Stimulated activated memory B cell treated with anti-CD40 and anti-IgM and Interleukin-4, amounts not matched to agents 10 μg/mL and 1 μg/mL and 100 μg/mL, for 72 hours (primary cell): ENCODE data around the gene ZBTB48.
A peak's percentile ranks its signal among the peaks of the same experiment; 100 is the strongest.
"Not testable (repeated sequence)": the region's sequence is repeated elsewhere in the genome, so short reads cannot be mapped to it uniquely, and the experiment has no call there.

Source experiments
- ATAC-seq: fragments of 150-1000 bp; cut with Tn5 transposase; 2 replicates; pipeline ENCODE4 v1.10.0; 2021
- H3K27ac Mint-ChIP-seq: one replicate; pipeline ENCODE4 v1.8.0; 2022; ENCODE audit warnings: mild to moderate bottlenecking, mixed read lengths
- H3K27me3 Mint-ChIP-seq: one replicate; pipeline ENCODE4 v1.8.0; 2022; ENCODE audit warnings: mixed read lengths
- H3K36me3 Mint-ChIP-seq: one replicate; pipeline ENCODE4 v1.8.0; 2022; ENCODE audit warnings: mixed read lengths
- H3K4me1 Mint-ChIP-seq: one replicate; pipeline ENCODE4 v1.8.0; 2022; ENCODE audit warnings: mixed read lengths
- H3K4me3 Mint-ChIP-seq: one replicate; pipeline ENCODE4 v1.8.0; 2022; ENCODE audit warnings: mild to moderate bottlenecking, moderate library complexity, mixed read lengths
- H3K9me3 Mint-ChIP-seq: one replicate; pipeline ENCODE4 v1.8.0; 2022; ENCODE audit warnings: mixed read lengths

The ZBTB48 gene

GRCh38 chr1:6557597-6557996 lies 22.2 kb upstream of the ZBTB48 start:
- no peak for ATAC-seq
- Mint-ChIP-seq H3K9me3 (no peaks in the 10 kb centered on the region), H3K36me3 (no peaks in the 10 kb centered on the region), H3K4me1 (peaks cover 19% of the 10 kb centered on the region), H3K27me3 (no peaks in the 10 kb centered on the region), H3K27ac (no peak overlapping the region), H3K4me3 (no peak overlapping the region)

DNA sequence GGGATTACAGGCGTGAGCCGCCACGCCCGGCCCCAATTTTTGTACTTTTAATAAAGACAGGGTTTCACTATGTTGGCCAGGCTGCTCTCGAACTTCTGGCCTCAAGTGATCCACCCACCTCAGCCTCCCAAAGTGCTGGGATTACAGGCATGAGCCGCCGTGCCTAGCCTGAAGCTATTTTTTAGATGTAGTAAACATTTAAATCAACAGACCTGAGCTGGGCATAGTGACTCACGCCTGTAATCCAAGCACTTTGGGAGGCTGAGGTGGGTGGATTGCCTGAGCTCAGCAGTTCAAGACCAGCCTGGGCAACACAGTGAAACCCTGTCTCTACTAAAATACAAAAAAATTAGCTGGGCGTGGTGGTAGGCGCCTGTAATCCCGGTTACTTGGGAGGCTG lies 20.6 kb upstream of the ZBTB48 start:
- H3K36me3 Mint-ChIP-seq, H3K4me3 Mint-ChIP-seq, H3K27me3 Mint-ChIP-seq, H3K9me3 Mint-ChIP-seq, ATAC-seq, H3K27ac Mint-ChIP-seq: not testable (repeated sequence)
- H3K4me1 Mint-ChIP-seq: peaks cover 12% of the 10 kb centered on the region

DNA sequence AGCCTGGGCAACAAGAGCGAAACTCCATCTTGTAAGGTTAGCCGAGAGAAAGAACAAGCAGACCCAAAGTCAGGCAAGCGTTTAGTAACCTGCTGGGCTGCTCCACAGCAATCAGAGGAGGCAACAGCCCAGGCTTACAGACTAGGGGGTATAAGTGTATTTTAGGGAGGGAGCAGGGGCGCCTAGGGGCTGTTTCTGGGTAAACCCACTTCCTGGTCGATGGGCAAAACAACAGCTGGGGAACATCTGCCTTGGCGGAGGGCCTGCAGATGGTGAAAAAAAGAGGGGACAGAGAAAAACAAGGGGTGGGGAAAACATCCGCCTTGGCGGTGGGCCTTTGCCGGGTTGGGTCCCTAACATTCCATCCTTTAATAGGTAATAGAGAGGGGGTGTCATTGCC lies 19.5 kb upstream of the ZBTB48 start:
- no peak overlapping the region for H3K27ac Mint-ChIP-seq
- no peak overlapping the region for H3K4me3 Mint-ChIP-seq
- peaks cover 4% of the 10 kb centered on the region for H3K4me1 Mint-ChIP-seq
- ATAC-seq: no peak
- H3K9me3 Mint-ChIP-seq: no peaks in the 10 kb centered on the region
- no peaks in the 10 kb centered on the region for H3K36me3 Mint-ChIP-seq
- H3K27me3 Mint-ChIP-seq: no peaks in the 10 kb centered on the region

GRCh38 chr1:6569033-6569432 lies 10.8 kb upstream of the ZBTB48 start:
- Mint-ChIP-seq H3K4me1 (peaks cover 6% of the 10 kb centered on the region), H3K4me3 (no peak overlapping the region), H3K27me3 (peaks cover 15% of the 10 kb centered on the region), H3K36me3 (no peaks in the 10 kb centered on the region), H3K9me3 (peaks cover 5% of the 10 kb centered on the region), H3K27ac (no peak overlapping the region)
- no peak for ATAC-seq

DNA sequence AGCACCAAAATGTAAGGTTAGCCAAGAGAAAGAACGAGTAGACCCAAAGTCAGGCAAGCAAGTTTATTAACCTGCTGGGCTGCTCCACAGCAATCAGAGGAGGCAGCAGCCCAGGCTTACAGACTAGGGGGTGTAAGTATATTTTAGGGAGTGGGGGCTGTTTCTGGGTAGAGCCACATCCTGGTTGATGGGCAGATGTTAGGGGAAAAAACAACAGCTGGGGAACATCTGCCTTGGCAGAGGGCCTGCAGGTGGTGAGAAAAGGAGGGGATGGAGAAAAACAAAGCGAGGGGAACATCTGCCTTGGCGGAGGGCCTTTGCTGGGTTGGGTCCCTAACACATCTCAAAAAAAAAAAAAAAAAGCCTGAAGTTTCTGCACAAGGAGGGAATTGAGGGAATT lies 9.7 kb upstream of the ZBTB48 start:
- H3K27ac Mint-ChIP-seq: no peak overlapping the region
- peaks cover 6% of the 10 kb centered on the region for H3K4me1 Mint-ChIP-seq
- H3K4me3 Mint-ChIP-seq: no peak overlapping the region
- no peak for ATAC-seq
- H3K27me3 Mint-ChIP-seq: peaks cover 15% of the 10 kb centered on the region
- no peaks in the 10 kb centered on the region for H3K36me3 Mint-ChIP-seq
- peaks cover 5% of the 10 kb centered on the region for H3K9me3 Mint-ChIP-seq

GRCh38 chr1:6570987-6571386 lies 8.8 kb upstream of the ZBTB48 start:
- no peak for ATAC-seq
- no peak overlapping the region for H3K27ac Mint-ChIP-seq
- H3K9me3 Mint-ChIP-seq: peaks cover 5% of the 10 kb centered on the region
- peaks cover 15% of the 10 kb centered on the region for H3K27me3 Mint-ChIP-seq
- H3K4me1 Mint-ChIP-seq: peaks cover 6% of the 10 kb centered on the region
- H3K4me3 Mint-ChIP-seq: no peak overlapping the region
- no peaks in the 10 kb centered on the region for H3K36me3 Mint-ChIP-seq

DNA sequence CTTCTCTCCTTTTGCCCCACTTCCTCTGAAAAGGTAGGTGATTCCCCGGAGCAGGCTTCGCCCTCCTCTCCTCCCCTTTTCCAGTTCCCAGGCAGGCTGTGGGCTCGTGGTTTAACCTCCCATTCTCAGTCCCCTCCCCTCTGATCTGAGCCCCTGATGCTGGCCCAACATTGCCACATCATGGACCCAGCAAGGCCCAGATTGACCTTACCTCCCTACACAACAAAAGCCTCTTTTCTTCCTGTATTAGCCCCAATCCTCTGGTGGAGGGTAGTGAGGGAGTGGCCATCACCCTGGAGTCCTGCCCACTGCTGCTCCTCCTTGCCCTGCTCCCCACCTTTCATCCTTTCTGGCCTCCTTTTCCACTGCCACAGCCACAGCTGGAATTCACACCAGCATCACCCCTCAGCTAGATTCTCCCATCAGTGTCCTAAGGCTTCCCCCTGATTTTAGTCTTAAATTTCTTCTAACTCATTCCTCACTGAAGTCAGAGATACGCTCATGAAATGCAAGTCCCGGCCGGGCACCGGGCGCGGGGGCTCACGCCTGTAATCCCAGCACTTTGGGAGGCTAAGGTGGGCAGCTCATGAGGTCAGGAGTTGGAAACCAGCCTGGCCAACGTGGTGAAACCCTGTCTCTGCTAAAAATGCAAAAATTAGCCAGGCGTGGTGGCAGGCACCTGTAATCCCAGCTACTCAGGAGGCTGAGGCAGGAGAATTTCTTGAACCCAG lies 7.0 kb upstream of the ZBTB48 start:
- H3K27me3 Mint-ChIP-seq: peaks cover 15% of the 10 kb centered on the region
- H3K9me3 Mint-ChIP-seq: peaks cover 5% of the 10 kb centered on the region
- H3K4me3 Mint-ChIP-seq: no peak overlapping the region
- H3K4me1 Mint-ChIP-seq: peaks cover 6% of the 10 kb centered on the region
- ATAC-seq: no peak
- no peak overlapping the region for H3K27ac Mint-ChIP-seq
- no peaks in the 10 kb centered on the region for H3K36me3 Mint-ChIP-seq

DNA sequence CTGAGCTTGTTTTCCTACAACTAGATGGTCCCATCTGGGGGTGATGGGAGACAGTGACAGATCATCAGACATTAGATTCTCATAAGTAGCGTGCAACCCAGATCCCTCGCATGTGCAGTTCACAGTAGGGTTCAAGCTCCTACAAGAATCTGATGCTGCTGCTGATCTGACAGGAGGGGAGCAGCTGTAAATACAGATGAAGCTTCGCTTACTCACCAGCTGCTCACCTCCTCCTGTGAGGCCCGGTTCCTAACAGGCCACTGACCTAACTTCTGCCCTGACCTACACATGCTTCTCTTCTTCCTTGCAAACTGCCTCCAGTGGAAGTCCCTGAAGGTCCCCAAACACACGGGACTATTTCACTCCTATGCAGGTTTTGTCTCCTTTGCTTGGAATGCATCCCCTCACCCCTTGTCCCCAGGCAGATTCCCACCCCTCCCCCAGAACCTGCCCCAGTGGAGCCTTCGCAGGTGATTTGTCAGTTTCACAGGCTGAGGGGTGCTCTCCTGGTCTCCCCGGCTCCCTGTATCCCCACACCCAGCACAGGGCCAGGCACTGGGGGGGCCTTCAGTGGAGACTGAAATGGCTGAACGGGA lies 5.7 kb upstream of the ZBTB48 start:
- Mint-ChIP-seq H3K4me1 (peaks cover 10% of the 10 kb centered on the region), H3K36me3 (no peaks in the 10 kb centered on the region), H3K27ac (no peak overlapping the region), H3K4me3 (no peak overlapping the region), H3K27me3 (peaks cover 15% of the 10 kb centered on the region), H3K9me3 (peaks cover 5% of the 10 kb centered on the region)
- no peak for ATAC-seq

GRCh38 chr1:6574818-6575217 lies 5.0 kb upstream of the ZBTB48 start:
- Mint-ChIP-seq H3K27me3 (peaks cover 15% of the 10 kb centered on the region), H3K4me1 (peaks cover 16% of the 10 kb centered on the region), H3K4me3 (no peak overlapping the region), H3K27ac (no peak overlapping the region), H3K36me3 (no peaks in the 10 kb centered on the region), H3K9me3 (peaks cover 5% of the 10 kb centered on the region)
- ATAC-seq: no peak

GRCh38 chr1:6577831-6578525 lies 1.8 kb upstream of the ZBTB48 start:
- Mint-ChIP-seq H3K27me3 (peaks cover 2% of the 10 kb centered on the region), H3K36me3 (no peaks in the 10 kb centered on the region), H3K4me1 (peaks cover 37% of the 10 kb centered on the region), H3K27ac (peak overlapping the region; percentile 99), H3K9me3 (no peaks in the 10 kb centered on the region), H3K4me3 (no peak overlapping the region)
- ATAC-seq: no peak

GRCh38 chr1:6578624-6579373 lies 995 bp upstream of the ZBTB48 start:
- H3K4me3 Mint-ChIP-seq: peak overlapping the region; percentile 99
- H3K27me3 Mint-ChIP-seq: no peaks in the 10 kb centered on the region
- peaks cover 38% of the 10 kb centered on the region for H3K4me1 Mint-ChIP-seq
- no peaks in the 10 kb centered on the region for H3K9me3 Mint-ChIP-seq
- H3K27ac Mint-ChIP-seq: peak overlapping the region; percentile 99
- no peak for ATAC-seq
- H3K36me3 Mint-ChIP-seq: no peaks in the 10 kb centered on the region

- Mint-ChIP-seq H3K4me3 (peak overlapping the region; percentile 99), H3K9me3 (no peaks in the 10 kb centered on the region), H3K27me3 (no peaks in the 10 kb centered on the region), H3K27ac (peak overlapping the region; percentile 99), H3K4me1 (peaks cover 47% of the 10 kb centered on the region), H3K36me3 (peaks cover 7% of the 10 kb centered on the region)
- peak; percentile 50 for ATAC-seq
Observed at GRCh38 chr1:6580119-6580592, 362 bp downstream of the ZBTB48 start.

- peak overlapping the region; percentile 99 for H3K27ac Mint-ChIP-seq
- no peak for ATAC-seq
- H3K4me1 Mint-ChIP-seq: peaks cover 50% of the 10 kb centered on the region
- peaks cover 7% of the 10 kb centered on the region for H3K36me3 Mint-ChIP-seq
- H3K9me3 Mint-ChIP-seq: no peaks in the 10 kb centered on the region
- H3K4me3 Mint-ChIP-seq: peak overlapping the region; percentile 99
- H3K27me3 Mint-ChIP-seq: no peaks in the 10 kb centered on the region
Observed at GRCh38 chr1:6580593-6581409, 1.0 kb downstream of the ZBTB48 start.

DNA sequence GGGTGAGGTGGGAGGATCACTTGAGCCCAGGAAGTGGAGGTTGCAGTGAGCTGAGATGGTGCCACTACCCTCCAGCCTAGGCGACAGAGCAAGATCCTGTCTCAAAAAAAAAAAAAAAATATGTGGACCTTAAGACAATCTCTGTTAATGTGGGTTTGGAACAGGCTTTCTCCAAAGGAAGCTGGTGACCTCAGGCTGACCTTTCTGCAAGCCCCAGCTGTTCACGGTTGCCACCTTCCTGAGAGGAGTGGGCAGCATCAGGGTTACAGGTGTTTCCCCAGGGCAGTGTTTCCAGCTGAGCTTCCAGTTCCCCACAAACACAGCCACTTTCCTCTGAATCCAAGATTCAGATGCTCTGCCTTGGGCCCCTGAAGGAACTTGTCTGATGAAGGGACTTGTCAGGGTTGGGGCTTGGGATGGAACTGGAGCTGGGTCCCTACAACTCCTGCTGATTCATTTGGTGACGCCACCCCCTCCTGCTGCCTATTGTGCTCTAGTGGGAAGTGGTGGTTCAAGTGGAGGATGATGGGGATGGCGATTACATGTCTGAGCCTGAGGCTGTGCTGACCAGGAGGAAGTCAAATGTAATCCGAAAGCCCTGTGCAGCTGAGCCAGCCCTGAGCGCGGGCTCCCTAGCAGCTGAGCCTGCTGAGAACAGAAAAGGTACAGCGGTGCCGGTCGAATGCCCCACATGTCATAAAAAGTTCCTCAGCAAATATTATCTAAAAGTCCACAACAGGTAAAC lies 1.9 kb downstream of the ZBTB48 start:
- H3K9me3 Mint-ChIP-seq: no peaks in the 10 kb centered on the region
- H3K27me3 Mint-ChIP-seq: no peaks in the 10 kb centered on the region
- ATAC-seq: no peak
- peaks cover 52% of the 10 kb centered on the region for H3K4me1 Mint-ChIP-seq
- peak overlapping the region; percentile 99 for H3K4me3 Mint-ChIP-seq
- peak overlapping the region; percentile 99 for H3K27ac Mint-ChIP-seq
- peaks cover 7% of the 10 kb centered on the region for H3K36me3 Mint-ChIP-seq
